BLaER1 treated with 17β-estradiol and CSF1 and Interleukin-3, amounts not matched to agents 10 nM and 100 nM (cell line): ENCODE measurements around the gene CLEC4E.
A peak's percentile ranks its signal among the peaks of the same experiment; 100 is the strongest.
"Not testable (repeated sequence)": the region's sequence is repeated elsewhere in the genome, so short reads cannot be mapped to it uniquely, and the experiment has no call there.

Experiments
- H3K27ac ChIP-seq, 11 experiments: shearing (Covaris generic); formaldehyde crosslinking; 2 replicates each; pipeline ENCODE4 v1.8.1; 2022
- H3K27me3 ChIP-seq, 11 experiments: shearing (Covaris generic); formaldehyde crosslinking; 2 replicates each; pipeline ENCODE4 v1.8.1; 2022
- H3K36me3 ChIP-seq, 11 experiments: shearing (Covaris generic); formaldehyde crosslinking; 2 replicates each; pipeline ENCODE4 v1.8.1; 2022
- H3K4me1 ChIP-seq, 10 experiments: shearing (Covaris generic); formaldehyde crosslinking; 2 replicates each; pipeline ENCODE4 v1.8.1; 2022
- H3K4me2 ChIP-seq, 11 experiments: shearing (Covaris generic); formaldehyde crosslinking; 2 replicates each; pipeline ENCODE4 v1.8.1; 2022
- H3K4me3 ChIP-seq, 10 experiments: shearing (Covaris generic); formaldehyde crosslinking; 2 replicates each; pipeline ENCODE4 v1.8.1; 2022
- H3K9ac ChIP-seq, 11 experiments: shearing (Covaris generic); formaldehyde crosslinking; 2 replicates each; pipeline ENCODE4 v1.8.1; 2022
- H3K9me3 ChIP-seq, 11 experiments: shearing (Covaris generic); formaldehyde crosslinking; replicated peaks in 1 of 11; 2 replicates each; pipeline ENCODE4 v1.8.1; 2022
- H4K20me1 ChIP-seq, 11 experiments: shearing (Covaris generic); formaldehyde crosslinking; 2 replicates each; pipeline ENCODE4 v1.8.1; 2022
- Cebpa-rat ChIP-seq, 11 experiments: shearing (Covaris generic); IDR thresholded peaks; 2 replicates each; pipeline ENCODE4 v1.8.1; 2022

Gene CLEC4E

DNA sequence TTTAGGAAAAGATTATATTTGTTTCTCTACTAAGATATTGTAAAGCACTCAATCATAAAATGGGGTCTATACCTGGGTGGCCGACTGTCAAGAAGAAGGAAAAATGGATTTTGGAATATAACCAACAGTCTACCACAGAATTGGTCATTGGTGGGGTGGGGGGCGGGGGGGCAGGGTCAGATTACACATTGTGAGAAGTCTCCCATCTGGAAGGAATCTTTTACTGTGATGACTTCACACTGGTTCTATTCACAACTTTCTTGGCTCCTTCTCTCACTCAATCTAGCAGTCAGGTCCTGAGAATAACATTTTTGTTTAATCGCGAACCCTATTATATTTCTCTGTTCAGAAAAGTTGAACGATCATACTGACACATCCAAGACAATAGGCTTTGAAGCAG lies 8.7 kb upstream of the CLEC4E start:
- peaks cover 0 to 39% (median 6%) of the 10 kb centered on the region in 10 experiments; a peak in 11 of 20 replicates for H3K4me1 ChIP-seq
- no peaks in the 10 kb centered on the region for H3K27me3 ChIP-seq
- H3K9ac ChIP-seq: no peak overlapping the region
- H3K4me3 ChIP-seq: no peak overlapping the region
- H3K9me3 ChIP-seq: peaks cover 0 to 4% (median 0%) of the 10 kb centered on the region in 11 experiments; a peak in 1 of 22 replicates
- no peak overlapping the region for H3K27ac ChIP-seq
- TF ChIP-seq Cebpa-rat (IDR thresholded peaks at IDR 0.05): no peak
- H3K36me3 ChIP-seq: no peaks in the 10 kb centered on the region
- no peaks in the 10 kb centered on the region for H4K20me1 ChIP-seq
- no peak overlapping the region for H3K4me2 ChIP-seq

DNA sequence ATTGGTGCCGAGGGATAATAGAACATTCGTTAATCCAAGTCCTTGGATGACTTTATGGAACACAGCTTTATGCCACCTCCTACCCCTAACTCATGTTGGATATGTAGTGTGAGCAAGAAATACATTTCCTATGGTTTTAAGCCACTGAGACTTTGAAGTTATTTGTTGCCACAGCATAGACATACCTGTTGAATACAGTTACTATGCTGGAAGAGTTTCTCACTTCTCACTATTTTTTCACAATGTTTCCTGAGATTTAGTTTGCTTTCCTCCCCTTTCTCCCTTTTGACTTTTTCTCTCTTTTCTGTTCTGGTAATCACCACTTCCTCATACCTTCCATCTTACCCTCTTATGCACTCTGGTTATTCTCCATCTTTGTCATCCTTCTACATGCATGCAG lies 7.5 kb upstream of the CLEC4E start:
- no peaks in the 10 kb centered on the region for H4K20me1 ChIP-seq
- H3K4me1 ChIP-seq: peaks cover 0 to 44% (median 7%) of the 10 kb centered on the region in 10 experiments; a peak in 11 of 20 replicates
- no peaks in the 10 kb centered on the region for H3K27me3 ChIP-seq
- no peak overlapping the region for H3K4me2 ChIP-seq
- H3K27ac ChIP-seq: no peak overlapping the region
- H3K36me3 ChIP-seq: no peaks in the 10 kb centered on the region
- no peak for TF ChIP-seq Cebpa-rat (IDR thresholded peaks at IDR 0.05)
- H3K4me3 ChIP-seq: no peak overlapping the region
- H3K9me3 ChIP-seq: peaks cover 0 to 4% (median 0%) of the 10 kb centered on the region in 11 experiments; a peak in 1 of 22 replicates
- no peak overlapping the region for H3K9ac ChIP-seq

DNA sequence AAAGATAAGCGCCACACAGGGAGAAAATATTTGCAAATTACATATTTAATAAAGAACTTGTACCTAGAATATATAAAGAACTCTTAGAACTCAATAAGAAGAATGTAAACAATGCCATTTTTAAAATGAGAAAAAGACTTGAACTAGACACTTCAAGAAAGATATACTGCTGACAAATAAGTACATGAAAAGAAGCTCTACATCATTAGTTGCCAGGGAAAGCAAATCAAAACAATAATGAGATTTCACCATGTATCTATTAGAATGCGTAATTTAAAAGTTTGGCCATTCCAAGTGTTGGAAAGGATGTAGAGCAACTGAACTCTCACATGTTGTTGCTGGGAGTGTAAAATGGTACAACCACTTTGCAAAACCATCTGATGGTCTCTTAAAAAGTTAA lies 6.9 kb upstream of the CLEC4E start:
- TF ChIP-seq Cebpa-rat (IDR thresholded peaks at IDR 0.05): no peak
- no peaks in the 10 kb centered on the region for H4K20me1 ChIP-seq
- no peak overlapping the region for H3K27ac ChIP-seq
- H3K36me3 ChIP-seq: no peaks in the 10 kb centered on the region
- no peak overlapping the region for H3K4me3 ChIP-seq
- no peak overlapping the region for H3K4me2 ChIP-seq
- no peaks in the 10 kb centered on the region for H3K27me3 ChIP-seq
- H3K4me1 ChIP-seq: peaks cover 0 to 44% (median 7%) of the 10 kb centered on the region in 10 experiments; a peak in 11 of 20 replicates
- H3K9ac ChIP-seq: no peak overlapping the region
- peaks cover 0 to 4% (median 0%) of the 10 kb centered on the region in 11 experiments; a peak in 1 of 22 replicates for H3K9me3 ChIP-seq

DNA sequence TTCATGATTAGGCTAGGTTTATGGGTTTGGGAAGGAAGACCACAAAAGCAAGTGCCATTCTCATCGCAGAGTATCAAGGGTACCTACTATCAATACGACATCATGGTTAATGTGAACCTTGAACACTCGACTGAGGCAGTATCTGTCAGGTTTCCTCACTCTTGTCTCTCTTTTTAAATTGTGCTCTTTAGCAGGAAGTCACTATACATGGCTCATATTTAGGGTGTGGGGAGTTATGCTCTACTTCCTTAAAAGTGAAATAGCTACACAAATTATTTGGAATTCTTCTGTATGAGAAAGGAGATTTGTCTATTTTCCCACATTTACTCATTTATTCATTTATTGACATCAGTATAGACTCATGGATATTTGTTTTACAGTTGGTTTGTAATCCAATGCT lies 5.9 kb upstream of the CLEC4E start:
- Histone ChIP-seq H3K9ac (no peak overlapping the region), H3K9me3 (peaks cover 0 to 9% (median 0%) of the 10 kb centered on the region in 11 experiments; a peak in 6 of 22 replicates), H3K36me3 (no peaks in the 10 kb centered on the region)

DNA sequence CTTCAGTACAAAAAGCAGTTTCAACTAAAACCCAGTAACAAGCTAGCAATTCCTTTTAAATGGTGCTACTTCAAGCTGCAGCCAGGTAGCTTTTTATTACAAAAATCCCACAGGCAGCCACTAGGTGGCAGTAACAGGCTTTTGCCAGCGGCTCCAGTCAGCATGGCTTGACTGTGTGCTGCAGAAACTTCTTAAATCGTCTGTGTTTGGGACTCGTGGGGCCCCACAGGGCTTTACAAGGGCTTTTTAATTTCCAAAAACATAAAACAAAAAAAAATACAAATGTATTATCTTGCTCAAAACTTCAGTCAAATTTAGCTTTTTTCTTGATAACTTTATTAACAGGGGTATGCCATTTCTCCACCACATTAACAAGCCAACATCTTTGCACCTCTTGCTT lies 3.6 kb upstream of the CLEC4E start:
- no peak overlapping the region for H3K4me3 ChIP-seq
- peaks cover 0 to 62% (median 37%) of the 10 kb centered on the region in 10 experiments; a peak in 17 of 20 replicates for H3K4me1 ChIP-seq
- H3K9me3 ChIP-seq: peaks cover 0 to 12% (median 0%) of the 10 kb centered on the region in 11 experiments; a peak in 5 of 22 replicates
- no peaks in the 10 kb centered on the region for H4K20me1 ChIP-seq
- peak overlapping the region in 1 of 11 experiments; percentile 36; a peak in 1 of 22 replicates for H3K27ac ChIP-seq
- 0 out of 22 replicates have a peak, but pooled peaks cover 0 to 1% (median 0%) of the 10 kb centered on the region in 11 experiments for H3K36me3 ChIP-seq
- no peak for TF ChIP-seq Cebpa-rat (IDR thresholded peaks at IDR 0.05)
- peak overlapping the region in 2 of 11 experiments; percentile 40 to 55; a peak in 2 of 22 replicates for H3K9ac ChIP-seq
- no peaks in the 10 kb centered on the region for H3K27me3 ChIP-seq
- peak overlapping the region in 6 of 11 experiments; percentile 17 to 79 (median 42); a peak in 11 of 22 replicates for H3K4me2 ChIP-seq

More for the DNA sequence above, 5.9 kb upstream of the CLEC4E start:
- Histone ChIP-seq H3K4me2 (peak overlapping the region in 5 of 11 experiments; percentile 19 to 79 (median 64); a peak in 9 of 22 replicates), H3K27me3 (no peaks in the 10 kb centered on the region), H4K20me1 (no peaks in the 10 kb centered on the region), H3K4me1 (peaks cover 0 to 53% (median 15%) of the 10 kb centered on the region in 10 experiments; a peak in 17 of 20 replicates), H3K27ac (peak overlapping the region in 2 of 11 experiments; percentile 16 to 44; a peak in 4 of 22 replicates), H3K4me3 (no peak overlapping the region)
- TF ChIP-seq Cebpa-rat (IDR thresholded peaks at IDR 0.05): no peak

DNA sequence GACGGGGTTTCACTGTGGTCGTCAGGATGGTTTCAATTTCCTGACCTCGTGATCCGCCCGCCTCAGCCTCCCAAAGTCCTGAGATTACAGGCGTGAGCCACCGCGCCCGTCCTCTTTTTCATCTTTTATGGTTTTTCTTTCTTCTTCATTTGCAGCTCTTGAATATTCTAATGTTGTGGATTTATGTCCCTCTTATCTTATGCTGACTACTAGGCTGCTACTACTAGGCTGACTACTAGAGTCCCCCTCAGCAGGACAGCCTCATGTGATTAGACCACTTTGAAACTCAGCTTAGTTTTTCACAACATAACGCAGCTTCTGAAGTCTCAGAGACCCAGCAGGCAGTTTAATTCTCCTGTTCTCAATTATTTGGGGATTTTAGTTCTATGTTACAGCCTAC lies 857 bp upstream of the CLEC4E start:
- no peaks in the 10 kb centered on the region for H3K27me3 ChIP-seq
- peak overlapping the region in 9 of 11 experiments; percentile 36 to 94 (median 78); a peak in 18 of 22 replicates for H3K27ac ChIP-seq
- H3K4me1 ChIP-seq: peaks cover 0 to 75% (median 39%) of the 10 kb centered on the region in 10 experiments; a peak in 17 of 20 replicates
- H4K20me1 ChIP-seq: peaks cover 0 to 6% (median 0%) of the 10 kb centered on the region in 11 experiments; a peak in 2 of 22 replicates
- H3K4me2 ChIP-seq: peak overlapping the region in 10 of 11 experiments; percentile 5 to 84 (median 58); a peak in 18 of 22 replicates
- no peak for TF ChIP-seq Cebpa-rat (IDR thresholded peaks at IDR 0.05)
- peaks cover 0 to 24% (median 0%) of the 10 kb centered on the region in 11 experiments; a peak in 8 of 22 replicates for H3K9me3 ChIP-seq
- peaks cover 0 to 29% (median 0%) of the 10 kb centered on the region in 11 experiments; a peak in 8 of 22 replicates for H3K36me3 ChIP-seq
- H3K9ac ChIP-seq: peak overlapping the region in 7 of 11 experiments; percentile 30 to 92 (median 71); a peak in 12 of 22 replicates
- peak overlapping the region in 6 of 10 experiments; percentile 9 to 66 (median 36); a peak in 4 of 20 replicates for H3K4me3 ChIP-seq

DNA sequence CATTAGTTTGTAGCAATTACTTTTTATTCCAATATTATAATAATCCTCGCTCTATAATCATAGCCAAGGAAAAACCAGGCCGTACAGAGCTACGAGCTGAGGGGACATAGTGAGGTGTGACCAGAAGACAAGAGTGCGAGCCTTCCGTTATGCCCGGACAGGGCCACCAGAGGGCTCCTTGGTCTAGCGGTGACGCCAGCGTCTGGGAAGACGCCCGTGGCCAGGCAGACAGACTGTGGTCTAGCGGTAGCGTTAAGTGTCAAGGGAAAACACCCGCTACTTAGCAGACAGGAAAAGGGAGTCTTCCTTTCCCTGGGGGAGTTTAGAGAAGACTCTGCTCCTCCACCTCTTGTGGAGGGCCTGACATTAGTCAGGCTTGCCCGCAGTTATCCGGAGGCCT lies 2.9 kb downstream of the CLEC4E start:
- Histone ChIP-seq H4K20me1 (peaks cover 0 to 31% (median 0%) of the 10 kb centered on the region in 11 experiments; a peak in 2 of 22 replicates), H3K36me3 (peaks cover 0 to 66% (median 0%) of the 10 kb centered on the region in 11 experiments; a peak in 8 of 22 replicates), H3K9me3 (peaks cover 0 to 24% (median 0%) of the 10 kb centered on the region in 11 experiments; a peak in 8 of 22 replicates), H3K4me1 (peaks cover 0 to 84% (median 33%) of the 10 kb centered on the region in 10 experiments; a peak in 17 of 20 replicates), H3K4me3 (peak overlapping the region in 3 of 10 experiments; percentile 21 to 66 (median 59); a peak in 2 of 20 replicates), H3K4me2 (peak overlapping the region in 3 of 11 experiments; percentile 79 to 95 (median 92); a peak in 6 of 22 replicates)
- not testable (repeated sequence) for H3K27me3 ChIP-seq, H3K9ac ChIP-seq, H3K27ac ChIP-seq

DNA sequence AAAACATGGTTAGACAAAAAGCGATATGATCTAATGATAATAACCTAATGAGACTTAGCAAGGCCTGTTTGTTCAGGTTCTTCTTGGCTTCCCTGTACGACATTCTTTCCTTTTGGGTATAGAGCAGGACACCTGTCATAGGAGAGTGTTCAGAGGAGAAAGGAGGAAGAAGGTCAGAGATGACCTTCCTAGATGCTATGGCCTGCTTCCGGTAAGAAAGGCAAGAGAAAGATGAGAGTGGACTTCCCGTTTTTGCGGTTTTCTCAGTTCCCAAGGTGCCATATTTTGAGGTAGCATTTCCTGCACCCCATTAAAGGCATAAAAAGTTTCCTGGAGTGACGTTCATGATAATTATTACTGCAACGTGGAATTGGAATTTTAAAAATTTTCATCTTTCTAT lies 8.7 kb downstream of the CLEC4E start:
- Histone ChIP-seq H3K9ac (no peak overlapping the region), H4K20me1 (peaks cover 0 to 30% (median 0%) of the 10 kb centered on the region in 11 experiments; a peak in 2 of 22 replicates), H3K27ac (no peak overlapping the region), H3K36me3 (peaks cover 0 to 43% (median 0%) of the 10 kb centered on the region in 11 experiments; a peak in 8 of 22 replicates), H3K27me3 (no peaks in the 10 kb centered on the region), H3K4me1 (peaks cover 0 to 48% (median 0%) of the 10 kb centered on the region in 10 experiments; a peak in 8 of 20 replicates), H3K9me3 (peaks cover 0 to 7% (median 0%) of the 10 kb centered on the region in 11 experiments; a peak in 1 of 22 replicates), H3K4me3 (no peak overlapping the region), H3K4me2 (peak overlapping the region in 3 of 11 experiments; percentile 1 to 15 (median 4); a peak in 3 of 22 replicates)
- TF ChIP-seq Cebpa-rat (IDR thresholded peaks at IDR 0.05): no peak
